ENCODE results near the gene OOEP.

Gene OOEP

GRCh38 chr6:73364121-73364520 lies 5.6 kb downstream of the OOEP start:
- DNase-seq, result no peak

DNA sequence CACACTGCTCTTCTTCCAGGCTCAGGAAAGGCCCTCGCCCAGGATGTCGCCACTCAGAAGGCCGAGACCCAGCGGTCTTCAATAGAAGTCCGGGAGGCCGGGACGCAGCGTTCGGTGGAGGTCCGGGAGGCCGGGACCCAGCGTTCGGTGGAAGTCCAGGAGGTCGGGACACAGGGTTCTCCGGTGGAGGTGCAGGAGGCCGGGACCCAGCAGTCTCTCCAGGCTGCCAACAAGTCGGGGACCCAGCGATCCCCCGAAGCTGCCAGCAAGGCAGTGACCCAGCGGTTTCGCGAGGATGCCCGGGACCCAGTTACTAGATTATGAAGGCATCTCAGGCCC lies 6.2 kb downstream of the OOEP start:
- DNase-seq, result no peak

DNA sequence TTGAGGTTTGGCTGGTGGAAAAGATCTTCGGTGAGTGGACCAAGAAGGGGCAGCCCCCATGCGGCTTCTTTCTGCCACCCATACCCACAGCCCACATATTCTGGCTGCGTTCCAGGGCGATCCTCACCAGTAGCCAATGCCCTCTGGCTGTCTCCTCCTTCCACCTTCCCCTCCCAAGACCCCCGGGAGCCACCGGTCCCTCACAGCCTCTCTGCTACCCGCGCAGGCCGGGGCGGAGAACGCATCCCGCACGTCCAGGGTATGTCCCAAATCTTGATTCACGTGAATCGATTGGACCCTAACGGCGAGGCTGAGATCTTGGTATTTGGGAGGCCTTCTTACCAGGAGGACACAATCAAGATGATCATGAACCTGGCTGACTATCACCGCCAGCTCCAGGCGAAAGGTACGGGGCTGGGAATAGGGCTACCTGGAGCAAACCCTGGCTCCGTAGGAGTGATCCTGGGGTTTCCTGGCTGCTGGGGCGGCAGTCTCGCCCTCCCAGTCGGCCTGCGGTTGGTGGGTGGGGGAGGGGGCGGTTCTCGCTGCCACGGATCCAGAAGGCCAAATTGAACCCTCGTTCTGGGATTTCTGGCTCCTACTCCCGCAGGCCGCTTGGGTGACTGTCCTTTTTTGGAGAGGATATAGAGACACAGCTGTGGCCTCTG lies 6.7 kb downstream of the OOEP start:
- DNase-seq, result no peak

DNA sequence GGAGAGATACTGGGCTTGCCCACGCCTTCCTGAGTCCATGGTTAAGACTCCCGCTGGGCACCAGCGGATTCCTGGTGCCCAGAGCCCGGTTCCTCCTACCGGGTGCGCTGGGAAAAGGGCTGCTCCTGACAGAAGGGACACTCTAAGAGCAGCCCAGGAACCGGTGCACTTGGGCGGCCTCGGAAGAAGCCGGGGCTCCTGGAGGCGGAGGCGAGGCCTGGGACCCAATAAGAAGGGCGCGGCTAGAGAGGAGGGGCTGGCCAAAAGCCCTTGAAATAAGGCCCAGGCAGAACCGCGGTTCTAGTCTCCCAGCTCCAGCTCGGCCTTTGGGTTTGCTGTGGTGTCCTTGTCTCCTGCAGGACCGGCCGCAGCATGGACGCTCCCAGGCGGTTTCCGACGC lies 7.3 kb downstream of the OOEP start, which contains the start of gene KHDC3L:
TSS of gene KHDC3L (plus strand) at position 301 of the 400 bp plus-strand sequence. CDS start at position 373, 72 bp downstream.
- no peak for DNase-seq

- no peak for DNase-seq
Observed at GRCh38 chr6:73353636-73354593, 15.8 kb downstream of the OOEP start, which contains the start of gene DPPA5. DPPA5 (minus strand) TSS chr6:73354276; CDS start chr6:73354225, 51 bp downstream.

DNA sequence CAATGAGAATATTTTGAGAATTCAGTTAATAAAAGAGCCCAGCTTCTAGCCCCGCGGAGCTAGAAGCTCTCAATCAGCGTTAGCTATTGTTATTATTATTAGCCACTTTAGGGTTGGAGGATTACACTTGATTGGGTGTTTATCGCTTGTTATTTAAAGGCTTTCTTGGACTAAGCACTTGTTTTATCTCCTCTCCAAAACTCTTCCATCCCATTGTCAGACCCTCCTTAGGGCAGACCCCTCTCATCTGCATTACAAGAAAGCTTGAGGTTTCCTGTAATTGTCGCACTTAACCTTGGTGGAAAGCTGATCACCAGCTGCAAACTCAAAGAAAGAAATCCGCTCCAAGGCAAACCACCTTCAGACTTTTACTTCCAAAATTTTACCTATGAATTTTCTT lies 20.4 kb downstream of the OOEP start:
- no peak for DNase-seq

- DNase-seq, result no peak
Observed at GRCh38 chr6:73348550-73349204, 21.0 kb downstream of the OOEP start.

GRCh38 chr6:73343164-73343563 lies 26.5 kb downstream of the OOEP start:
- DNase-seq, result no peak

DNA sequence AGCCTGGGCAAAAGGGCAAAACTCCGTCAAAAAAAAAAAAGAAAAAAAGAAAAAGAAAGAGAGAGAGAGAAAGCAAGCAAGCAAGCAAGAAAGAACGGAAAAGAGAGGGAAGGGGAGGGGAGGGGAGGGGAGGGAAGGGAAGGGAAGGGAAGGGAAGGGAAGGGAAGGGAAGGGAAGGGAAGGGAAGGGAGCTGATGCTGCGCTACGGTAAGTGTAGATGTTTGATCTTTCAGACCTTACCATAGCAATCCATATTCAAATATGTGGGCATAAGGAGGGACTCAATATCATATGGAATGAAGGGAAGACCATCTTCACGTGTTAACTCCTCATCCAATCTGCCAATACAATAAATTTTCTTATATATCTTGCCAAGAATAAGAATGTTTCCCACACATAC lies 27.5 kb downstream of the OOEP start:
- no peak for DNase-seq

- DNase-seq, result no peak
Observed at GRCh38 chr6:73341335-73341734, 28.4 kb downstream of the OOEP start.

DNA sequence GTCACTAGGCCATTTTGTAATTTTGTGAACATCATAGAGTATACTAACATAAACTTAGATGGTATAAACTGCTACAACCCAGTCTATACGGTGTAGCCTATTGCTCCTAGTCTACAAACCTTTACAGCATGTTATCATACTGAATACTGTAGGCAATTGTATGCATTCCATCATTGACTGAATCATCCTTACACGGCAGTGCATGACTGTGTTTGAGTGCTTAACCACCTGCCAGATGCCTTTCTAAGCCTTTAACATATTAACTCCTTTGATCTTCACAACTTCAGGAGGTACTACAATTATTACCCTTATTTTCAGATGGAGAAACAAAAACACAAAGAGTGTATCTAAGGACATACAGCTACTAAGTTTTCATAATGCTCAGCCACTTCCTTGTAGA lies 29.6 kb downstream of the OOEP start:
- DNase-seq, result no peak

DNA sequence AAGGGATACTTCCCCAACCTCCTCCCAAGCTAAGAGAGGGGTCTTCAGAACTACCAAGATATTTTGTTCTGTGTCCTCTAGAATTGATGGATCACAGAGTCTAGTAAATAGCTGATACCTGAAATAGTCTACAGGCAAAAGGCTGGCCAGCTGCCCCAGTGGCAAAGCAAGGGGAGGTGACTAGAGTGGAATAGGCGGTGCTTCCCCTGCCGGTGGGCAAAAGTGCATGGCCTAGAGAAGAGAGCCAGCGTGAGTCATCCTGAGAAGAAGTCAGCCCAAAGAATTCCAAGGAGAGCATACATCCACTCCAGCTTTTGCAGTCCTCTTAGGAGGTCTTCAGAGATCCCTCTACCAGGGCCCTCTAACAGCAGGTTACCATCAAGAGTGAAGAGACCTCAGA lies 30.4 kb downstream of the OOEP start:
- no peak for DNase-seq

GRCh38 chr6:73329201-73329600 lies 40.5 kb downstream of the OOEP start:
- no peak for DNase-seq

GRCh38 chr6:73328790-73329189 lies 40.9 kb downstream of the OOEP start:
- no peak for DNase-seq

GRCh38 chr6:73325656-73326055 lies 44.0 kb downstream of the OOEP start:
- no peak for DNase-seq

GRCh38 chr6:73323323-73323722 lies 46.4 kb downstream of the OOEP start:
- DNase-seq, result no peak

All from NCI-H446 (cell line).